Renal cortical epithelial cell (primary cell): Measurements from ENCODE around the gene UNC13C. TPM values are rescaled to one million over a fixed set of nuclear protein-coding genes. Genes with fewer than 3 reads are reported as not detected.

Source experiments
- DNase-seq: peaks from one replicate; pipeline ENCODE4 v3.0.0-alpha.2; 2011; ENCODE audit warnings: low read depth
- total RNA-seq: library from RNA; depleted of rRNA; stranded (reverse); fragments of >200 nt; gene quantifications from 2 replicates; pipeline ENCODE4 v1.2.3, GENCODE V29; 2014

Gene UNC13C
- total RNA-seq, 1 donor from 2014 or later: under 0.01 TPM

DNA sequence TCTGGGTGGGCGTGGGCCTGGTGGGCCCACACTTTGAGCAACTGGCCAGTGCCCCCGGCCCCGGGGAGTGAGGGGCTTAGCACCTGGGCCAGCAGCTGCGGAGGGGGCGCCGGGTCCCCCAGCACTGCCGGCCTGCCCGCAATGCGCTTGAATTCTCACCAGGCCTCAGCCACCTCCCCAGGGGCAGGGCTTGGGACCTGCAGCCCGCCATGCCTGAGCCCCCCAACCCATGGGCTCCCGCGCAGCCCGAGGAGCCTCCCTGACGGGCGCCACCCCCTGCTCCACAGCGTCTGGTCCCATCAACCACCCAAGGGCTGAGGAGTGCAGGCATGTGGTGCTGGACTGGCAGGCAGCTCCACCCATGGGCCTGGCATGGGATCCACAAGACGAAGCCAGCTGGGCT lies 484.3 kb downstream of the UNC13C start:
- no peak for DNase-seq

- no peak for DNase-seq
Measured at GRCh38 chr15:54481819-54482218, 503.6 kb downstream of the UNC13C start.

- DNase-seq: no peak
Measured at GRCh38 chr15:54482251-54482650, 504.0 kb downstream of the UNC13C start.

- DNase-seq: no peak
Measured at GRCh38 chr15:54500330-54500729, 522.1 kb downstream of the UNC13C start.

- peak; percentile 6 for DNase-seq
Measured at GRCh38 chr15:54502416-54503075, 524.3 kb downstream of the UNC13C start.

DNA sequence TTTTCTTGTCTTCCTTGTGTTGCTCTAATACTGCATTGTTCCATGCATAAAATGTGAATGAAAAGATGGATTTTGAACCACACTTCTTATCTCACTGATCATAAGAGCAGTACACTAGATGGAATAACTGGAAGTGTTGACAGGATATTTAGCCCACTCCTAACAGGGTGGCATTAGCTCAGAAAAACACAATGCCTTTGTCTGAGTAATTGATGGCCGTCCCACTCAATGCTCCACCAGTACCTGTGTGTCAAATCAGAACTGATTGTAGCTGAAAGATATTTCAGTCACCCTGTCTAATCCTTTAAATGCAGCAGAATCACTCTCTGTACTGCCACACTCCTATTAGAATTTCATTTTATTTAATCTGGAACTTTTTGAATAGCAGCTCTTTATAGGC lies 526.5 kb downstream of the UNC13C start:
- DNase-seq: no peak

- peak; percentile 3 for DNase-seq
Measured at GRCh38 chr15:54506977-54507524, 528.8 kb downstream of the UNC13C start.

GRCh38 chr15:54514601-54515000 lies 536.4 kb downstream of the UNC13C start:
- peak; percentile 44 for DNase-seq

GRCh38 chr15:54515664-54516582 lies 537.7 kb downstream of the UNC13C start:
- DNase-seq: no peak

DNA sequence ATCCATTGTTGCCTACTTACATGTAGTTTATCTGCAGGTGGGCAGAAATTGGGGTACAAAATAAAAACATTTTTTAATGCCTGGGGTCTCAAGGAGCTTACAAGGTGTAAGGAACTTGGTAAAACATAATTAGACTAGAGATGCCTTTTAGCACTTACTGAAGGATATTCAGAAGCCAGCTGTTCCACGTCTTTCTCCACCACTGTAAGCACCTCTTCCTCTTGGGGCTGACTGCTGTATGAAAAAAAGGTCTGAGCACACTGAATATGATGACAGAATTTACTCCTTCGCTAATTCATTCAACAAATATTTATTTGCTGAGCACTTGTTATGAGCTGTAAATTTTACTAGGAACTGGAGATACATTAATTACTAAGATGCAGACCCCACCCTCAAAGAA lies 539.1 kb downstream of the UNC13C start:
- DNase-seq: no peak

DNA sequence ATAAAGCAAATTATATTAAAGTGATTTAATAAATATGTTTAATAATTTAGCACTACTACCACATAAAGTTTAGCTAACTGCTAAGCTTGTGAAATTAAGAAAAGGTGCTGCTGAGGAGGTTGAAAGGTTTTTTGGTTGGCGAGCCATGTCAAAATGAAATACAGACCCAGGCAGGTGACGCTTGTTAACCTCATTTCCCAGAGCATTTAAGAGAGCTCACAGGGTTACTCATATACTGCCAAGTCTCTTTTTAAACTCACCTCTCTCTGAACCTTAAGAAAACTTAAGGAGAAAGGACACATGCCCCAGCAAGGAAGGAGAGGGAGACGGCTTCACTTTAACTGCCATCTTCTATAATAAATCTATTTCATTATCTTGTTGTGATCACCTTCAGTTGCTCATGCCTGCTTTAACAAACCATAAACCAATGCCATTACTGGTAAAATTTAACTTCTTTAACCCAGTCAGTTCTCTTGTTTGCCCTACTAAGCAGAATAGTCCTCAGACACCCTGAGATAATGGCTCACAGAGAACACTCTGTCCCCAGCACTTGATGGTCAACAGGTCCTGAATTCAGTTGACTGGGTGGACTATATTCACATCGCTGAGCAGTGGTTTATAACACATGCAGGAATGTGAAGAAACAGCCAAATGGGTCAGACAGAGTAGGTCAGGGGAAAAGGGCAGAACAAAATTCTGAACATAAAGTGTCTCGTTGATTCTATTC lies 540.1 kb downstream of the UNC13C start:
- peak; percentile 93 for DNase-seq

GRCh38 chr15:54519577-54519976 lies 541.3 kb downstream of the UNC13C start:
- DNase-seq: peak; percentile 36

DNA sequence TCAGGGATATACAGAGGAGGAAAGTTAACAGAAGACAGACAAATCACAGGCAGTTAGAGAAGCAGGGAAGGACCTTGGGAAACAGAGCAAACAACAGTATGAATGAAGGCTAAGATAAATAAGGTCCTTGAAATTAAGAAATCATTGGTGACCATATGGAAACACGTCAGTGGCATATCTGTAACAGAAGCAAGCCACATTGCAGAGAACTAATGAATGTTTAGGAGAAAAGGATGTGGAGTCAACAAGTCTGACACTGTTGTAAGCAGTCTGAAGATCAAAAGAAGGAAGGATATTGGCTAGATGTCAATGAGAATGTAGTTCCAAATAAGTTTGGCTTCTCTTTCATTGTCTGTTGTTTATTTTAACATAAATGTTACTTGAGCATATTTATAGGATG lies 542.4 kb downstream of the UNC13C start:
- no peak for DNase-seq

DNA sequence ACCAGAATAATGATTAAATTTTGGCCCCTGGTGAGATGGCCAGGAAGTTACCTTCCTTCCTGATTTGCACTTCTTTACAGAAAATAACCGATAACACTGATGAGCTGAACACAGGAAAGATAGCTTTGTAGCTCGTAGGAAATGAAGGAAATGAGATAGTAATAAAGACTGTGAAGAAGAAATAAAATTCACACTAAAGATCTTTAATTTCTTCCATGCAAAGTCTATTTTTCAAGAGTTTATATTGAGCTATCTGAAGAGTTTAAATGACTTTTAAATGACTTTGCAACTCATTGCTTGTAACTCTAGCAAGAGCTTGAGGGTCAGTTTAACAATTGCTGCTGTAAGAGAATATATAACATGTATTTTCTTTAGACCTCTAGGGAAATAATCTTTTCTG lies 543.0 kb downstream of the UNC13C start:
- DNase-seq: no peak

DNA sequence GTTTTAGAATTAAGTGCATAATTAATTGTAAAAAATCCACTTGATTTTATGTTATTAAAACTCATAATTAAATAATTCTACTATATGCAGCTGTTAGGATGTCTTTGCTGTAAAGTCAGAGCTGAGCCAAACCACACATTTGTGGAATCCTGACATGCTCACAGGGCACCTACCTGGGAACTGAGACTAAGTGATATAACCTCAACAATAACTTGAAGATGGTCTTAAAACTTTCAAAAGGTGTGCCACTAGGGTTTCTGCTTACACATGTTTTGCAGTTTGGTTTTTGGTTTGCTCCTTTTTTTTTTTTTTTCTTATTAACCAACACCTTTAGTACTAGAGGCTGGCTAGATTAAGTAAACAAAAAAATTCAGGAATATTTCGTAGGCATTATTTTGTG lies 549.8 kb downstream of the UNC13C start:
- DNase-seq: no peak

- DNase-seq: peak; percentile 19
Measured at GRCh38 chr15:54540721-54541120, 562.5 kb downstream of the UNC13C start.

- DNase-seq: no peak
Measured at GRCh38 chr15:54547491-54547890, 569.2 kb downstream of the UNC13C start.

GRCh38 chr15:54550954-54551353 lies 572.7 kb downstream of the UNC13C start:
- no peak for DNase-seq

DNA sequence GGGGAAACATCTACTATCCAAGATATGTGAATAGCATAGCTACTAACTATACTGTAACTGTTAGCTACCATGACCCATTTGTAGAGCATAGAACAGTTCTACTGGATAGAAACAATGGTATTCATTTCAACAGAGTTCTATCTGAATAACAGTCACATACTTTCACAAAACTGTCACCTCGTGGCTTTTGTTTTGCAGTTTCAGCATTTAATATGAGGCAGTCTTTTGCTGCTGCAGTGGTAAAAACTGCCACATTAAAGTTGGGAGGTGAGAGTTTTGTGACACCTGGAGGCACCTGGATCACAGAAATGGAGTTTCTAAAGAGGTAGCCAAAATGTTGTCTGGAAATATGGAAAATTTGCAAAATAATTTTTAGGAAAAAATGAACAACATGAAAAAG lies 578.0 kb downstream of the UNC13C start:
- DNase-seq: no peak

DNA sequence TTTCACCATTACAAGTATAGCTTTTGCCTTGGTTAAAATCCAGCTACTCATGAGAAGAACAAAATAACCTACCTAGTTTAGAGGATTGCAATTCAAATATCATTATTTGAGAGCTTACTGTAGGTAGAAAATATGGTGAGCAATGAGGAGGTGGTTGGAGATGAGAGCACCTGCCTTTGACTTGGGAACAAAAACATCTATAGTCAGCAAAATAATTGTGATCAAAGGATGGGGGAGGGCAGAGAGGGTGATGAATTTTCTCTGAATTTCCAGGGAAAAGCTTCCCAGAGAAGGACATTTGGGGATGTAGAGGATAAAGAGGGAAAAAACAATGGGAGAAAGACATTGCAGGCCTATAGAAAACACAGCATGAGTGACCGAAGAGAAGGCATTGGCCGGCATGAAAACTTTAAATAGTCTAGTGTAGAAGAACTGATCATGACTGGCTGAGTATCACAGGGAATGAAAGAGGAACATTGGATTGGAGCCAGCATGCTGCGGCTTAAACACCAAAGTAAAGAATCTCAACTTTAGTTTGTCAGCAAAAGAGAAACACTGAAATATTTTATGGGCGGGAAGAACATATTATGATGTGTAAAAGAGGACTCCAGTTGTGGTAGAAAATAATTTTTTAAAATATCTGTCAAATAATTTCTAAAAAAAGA lies 581.3 kb downstream of the UNC13C start:
- DNase-seq: no peak

- DNase-seq: no peak
Measured at GRCh38 chr15:54560417-54560816, 582.2 kb downstream of the UNC13C start.

- no peak for DNase-seq
Measured at GRCh38 chr15:54564166-54564565, 585.9 kb downstream of the UNC13C start.
